Measurements from ENCODE around the gene SNAP47. TPM values are rescaled to one million over a fixed set of nuclear protein-coding genes. Genes with fewer than 3 reads are reported as not detected.

SNAP47 gene
- polyA plus RNA-seq, 2 of the 4 experiments (the other 2 are of a cell fraction) = 29.6 to 39.5 TPM

DNA sequence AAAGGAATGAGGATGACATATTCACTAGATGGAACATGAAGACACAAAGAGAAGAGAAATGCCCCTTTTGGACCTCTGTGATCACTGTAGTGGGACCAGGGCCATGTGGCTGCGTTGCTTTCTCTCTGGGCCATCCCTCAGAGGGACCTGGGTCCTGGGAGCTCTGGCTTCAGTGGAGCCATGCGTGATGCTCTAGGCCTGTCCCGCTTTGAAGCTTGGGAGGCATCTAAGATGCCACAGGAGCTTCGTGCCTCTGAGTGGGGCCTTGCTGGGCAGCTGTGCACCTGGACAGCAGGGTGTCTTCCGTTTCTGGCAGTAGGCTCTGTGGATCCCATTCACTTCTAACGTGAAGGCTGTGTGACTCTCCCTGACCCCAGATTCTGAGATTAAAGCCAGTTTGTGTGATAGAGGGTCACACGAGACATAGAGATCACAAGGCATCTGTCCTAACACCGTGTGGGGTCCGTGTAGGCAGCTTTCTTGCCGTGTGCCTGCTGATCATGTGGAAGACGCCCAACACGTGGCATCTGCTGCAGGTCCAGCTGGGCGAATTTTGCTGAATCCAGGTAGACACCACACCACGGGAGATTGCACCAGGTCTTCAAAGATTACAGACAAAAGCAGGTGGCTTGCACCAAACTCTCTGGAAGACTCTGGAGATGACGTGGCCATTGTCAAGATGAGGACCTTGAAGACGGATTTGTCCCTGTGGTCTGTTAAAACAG is 63.0 kb downstream of the SNAP47 start:
- 49% methylated on average over 15 of the region's 16 CpGs for WGBS (ENCODE audit: missing lambda C conversion rate)
- CTCF ChIA-PET = no interaction called here
- Histone ChIP-seq H3K4me1 (no peaks in the 10 kb centered on the region), H3K4me2 (no peak overlapping the region), H3K27ac (no peak overlapping the region), H3K4me3 (no peak overlapping the region), H3K9me3 (no peaks in the 10 kb centered on the region)
- POLR2A ChIA-PET = interaction anchor here (1.4 kb wide), 1 partner anchor 10 kb away, joined by 3 read pairs; no protein-coding TSS in a partner anchor
- TF ChIP-seq FOSL2 (IDR thresholded peaks at IDR 0.05) (no peak), FOSL2 (CRISPR knock-in tag; IDR thresholded peaks at IDR 0.05) (no peak), HOXB5 (CRISPR knock-in tag; IDR thresholded peaks at IDR 0.05) (no peak), POLR2A (IDR thresholded peaks at IDR 0.05; ENCODE audit: low read length) (no peak)
- FAIRE-seq = no peak
- DNase-seq (ENCODE audit: low read depth in 1 of 2, low spot score in 1 of 2) = no peak
- ATAC-seq = no peak; a peak in 2 of 6 replicates

DNA sequence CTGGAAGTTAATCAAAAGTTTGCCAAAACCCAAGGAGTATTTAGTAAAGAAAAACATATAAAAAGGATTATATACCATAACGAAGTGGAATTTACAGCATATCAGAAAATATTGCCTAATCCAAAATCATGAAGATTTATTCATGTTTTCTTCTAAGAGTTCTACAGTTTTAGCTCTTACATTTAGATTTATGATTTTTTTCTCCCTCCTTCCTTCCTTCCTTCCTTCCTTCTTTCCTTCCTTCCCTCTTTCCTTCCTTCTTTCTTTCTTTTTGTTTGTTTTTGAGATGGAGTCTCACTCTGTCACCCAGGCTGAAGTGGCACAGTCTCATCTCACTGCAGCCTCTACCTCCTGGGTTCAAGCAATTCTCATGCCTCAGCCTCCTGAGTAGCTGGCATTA is 64.5 kb downstream of the SNAP47 start:
- Histone ChIP-seq H3K27ac (no peak overlapping the region), H3K9me3 (no peaks in the 10 kb centered on the region; the same call in 2 of the 3 replicates), H3K4me1 (no peaks in the 10 kb centered on the region), H3K4me2 (no peak overlapping the region), H3K4me3 (no peak overlapping the region)
- ChIA-PET POLR2A (interaction anchor here (1.4 kb wide), 1 partner anchor 12 kb away, joined by 3 read pairs; no protein-coding TSS in a partner anchor), CTCF (interaction anchor here (0.6 to 2.3 kb wide), 2 partner anchors 38 to 191 kb away, joined by 3 to 5 read pairs; no protein-coding TSS in a partner anchor)
- no peak for FAIRE-seq
- TF ChIP-seq, protein P1, sequence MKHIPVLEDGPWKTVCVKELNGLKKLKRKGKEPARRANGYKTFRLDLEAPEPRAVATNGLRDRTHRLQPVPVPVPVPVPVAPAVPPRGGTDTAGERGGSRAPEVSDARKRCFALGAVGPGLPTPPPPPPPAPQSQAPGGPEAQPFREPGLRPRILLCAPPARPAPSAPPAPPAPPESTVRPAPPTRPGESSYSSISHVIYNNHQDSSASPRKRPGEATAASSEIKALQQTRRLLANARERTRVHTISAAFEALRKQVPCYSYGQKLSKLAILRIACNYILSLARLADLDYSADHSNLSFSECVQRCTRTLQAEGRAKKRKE (CRISPR knock-in tag; IDR thresholded peaks at IDR 0.05; ENCODE audit: low read depth) = no peak
- no peak for TF ChIP-seq NPAS2 (CRISPR knock-in tag; IDR thresholded peaks at IDR 0.05; ENCODE audit: borderline replicate concordance)
- TF ChIP-seq ZSCAN20 (CRISPR knock-in tag; IDR thresholded peaks at IDR 0.05) = no peak
- no peak for TF ChIP-seq ZC3H11A (IDR thresholded peaks at IDR 0.05)
- no peak for TF ChIP-seq MAFK (IDR thresholded peaks at IDR 0.05; ENCODE audit: partially characterized antibody)
- TF ChIP-seq CEBPB (IDR thresholded peaks at IDR 0.05) = no peak
- no peak for TF ChIP-seq TFCP2L1 (CRISPR knock-in tag; IDR thresholded peaks at IDR 0.05)
- no peak for TF ChIP-seq JUNB (IDR thresholded peaks at IDR 0.05)
- TF ChIP-seq CBX2 (IDR thresholded peaks at IDR 0.05; ENCODE audit: borderline replicate concordance, low read depth) = no peak
- TF ChIP-seq PHF8 (IDR thresholded peaks at IDR 0.05; ENCODE audit: borderline replicate concordance, low read depth) = no peak
- ATAC-seq = no peak
- 2% methylated on average over 1 of the region's 1 CpG for WGBS (ENCODE audit: missing lambda C conversion rate)
- no peak for DNase-seq (ENCODE audit: low read depth in 1 of 2, low spot score in 1 of 2)

DNA sequence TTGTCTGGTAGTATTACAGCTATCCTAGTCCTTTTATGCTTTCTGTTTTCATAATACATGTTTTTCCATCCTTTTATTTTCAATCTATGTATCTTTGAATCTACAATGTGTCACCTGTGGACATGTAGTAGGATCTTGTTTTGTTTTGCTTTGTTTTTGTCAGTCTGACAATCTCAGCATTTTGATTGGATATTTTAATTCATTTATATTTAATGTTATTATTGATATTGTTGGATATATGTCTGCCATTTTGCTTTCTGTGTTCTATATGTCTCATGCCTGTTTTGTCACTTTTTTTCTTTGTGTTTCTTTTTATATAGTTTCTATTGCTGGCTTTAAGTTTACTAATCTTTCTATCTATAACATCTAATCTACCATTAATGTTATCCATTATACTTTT is 68.7 kb downstream of the SNAP47 start:
- H3K9me3 ChIP-seq = peaks cover 6% of the 10 kb centered on the region; the same call in 2 of the 3 replicates
- POLR2A ChIA-PET = no interaction called here
- no peak overlapping the region for H3K27ac ChIP-seq
- DNase-seq (ENCODE audit: low read depth in 1 of 2, low spot score in 1 of 2) (no peak), FAIRE-seq (no peak), ATAC-seq (no peak)
- CTCF ChIA-PET = no interaction called here
- H3K4me2 ChIP-seq = no peak overlapping the region
- H3K4me3 ChIP-seq = no peak overlapping the region
- H3K4me1 ChIP-seq = peaks cover 13% of the 10 kb centered on the region; the same call in 2 of the 3 replicates
- TF ChIP-seq, protein P2, sequence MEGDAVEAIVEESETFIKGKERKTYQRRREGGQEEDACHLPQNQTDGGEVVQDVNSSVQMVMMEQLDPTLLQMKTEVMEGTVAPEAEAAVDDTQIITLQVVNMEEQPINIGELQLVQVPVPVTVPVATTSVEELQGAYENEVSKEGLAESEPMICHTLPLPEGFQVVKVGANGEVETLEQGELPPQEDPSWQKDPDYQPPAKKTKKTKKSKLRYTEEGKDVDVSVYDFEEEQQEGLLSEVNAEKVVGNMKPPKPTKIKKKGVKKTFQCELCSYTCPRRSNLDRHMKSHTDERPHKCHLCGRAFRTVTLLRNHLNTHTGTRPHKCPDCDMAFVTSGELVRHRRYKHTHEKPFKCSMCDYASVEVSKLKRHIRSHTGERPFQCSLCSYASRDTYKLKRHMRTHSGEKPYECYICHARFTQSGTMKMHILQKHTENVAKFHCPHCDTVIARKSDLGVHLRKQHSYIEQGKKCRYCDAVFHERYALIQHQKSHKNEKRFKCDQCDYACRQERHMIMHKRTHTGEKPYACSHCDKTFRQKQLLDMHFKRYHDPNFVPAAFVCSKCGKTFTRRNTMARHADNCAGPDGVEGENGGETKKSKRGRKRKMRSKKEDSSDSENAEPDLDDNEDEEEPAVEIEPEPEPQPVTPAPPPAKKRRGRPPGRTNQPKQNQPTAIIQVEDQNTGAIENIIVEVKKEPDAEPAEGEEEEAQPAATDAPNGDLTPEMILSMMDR (IDR thresholded peaks at IDR 0.05) = no peak
- no peak for TF ChIP-seq HDAC2 (IDR thresholded peaks at IDR 0.05)
- no peak for TF ChIP-seq EP300 (IDR thresholded peaks at IDR 0.05)
- no peak for TF ChIP-seq NR3C1 (IDR thresholded peaks at IDR 0.05)
- TF ChIP-seq POLR2A (IDR thresholded peaks at IDR 0.05; ENCODE audit: low read length) = no peak
- TF ChIP-seq CEBPB (IDR thresholded peaks at IDR 0.05) = no peak
- no peak for TF ChIP-seq NPAS2 (CRISPR knock-in tag; IDR thresholded peaks at IDR 0.05; ENCODE audit: borderline replicate concordance)
- TF ChIP-seq CHD2 (IDR thresholded peaks at IDR 0.05; ENCODE audit: low read length, partially characterized antibody) = no peak
- no peak for TF ChIP-seq EHF (CRISPR knock-in tag; IDR thresholded peaks at IDR 0.05)
- no peak for TF ChIP-seq FOSL2 (IDR thresholded peaks at IDR 0.05)
- TF ChIP-seq FOSL2 (CRISPR knock-in tag; IDR thresholded peaks at IDR 0.05) = no peak
- no peak for TF ChIP-seq ZC3H11A (IDR thresholded peaks at IDR 0.05)
- TF ChIP-seq HOXB5 (CRISPR knock-in tag; IDR thresholded peaks at IDR 0.05) = no peak
